Spleen (tissue), 11 donors: ENCODE data around the gene KIZ. TPM values are rescaled to one million over a fixed set of nuclear protein-coding genes. Genes with fewer than 3 reads are reported as not detected.

ENCODE experiments used
- DNase-seq: peaks from one replicate; pipeline ENCODE4 v3.0.0-alpha.2; 2020
- H3K27ac ChIP-seq, 8 donors: fragments of 200-600 bp; sonication (generic) in 7 of 8; 1 replicate in 4 of 8; 2 replicates in 4 of 8; pipeline versions ENCODE4 v1.5.0 to v1.8.0; 2016 to 2021; ENCODE audit warnings: inconsistent platforms in 4 of 8, mild to moderate bottlenecking in 4 of 8, moderate library complexity in 1 of 8
- H3K27me3 ChIP-seq, 7 donors: fragments of 200-600 bp; sonication (generic) in 6 of 7; replicated peaks in 1 of 7; 1 replicate in 4 of 7; 2 replicates in 3 of 7; pipeline versions ENCODE4 v1.5.0 to v1.8.0; 2016 to 2021; ENCODE audit warnings: inconsistent platforms in 3 of 7, mild to moderate bottlenecking in 1 of 7
- H3K36me3 ChIP-seq, 6 donors: fragments of 200-600 bp; sonication (generic) in 5 of 6; 1 replicate in 4 of 6; 2 replicates in 2 of 6; pipeline versions ENCODE4 v1.5.0 to v1.8.0; 2016 to 2021; ENCODE audit warnings: inconsistent platforms in 2 of 6
- H3K4me1 ChIP-seq, 6 donors: fragments of 200-600 bp; sonication (generic) in 5 of 6; 1 replicate in 3 of 6; 2 replicates in 3 of 6; pipeline versions ENCODE4 v1.5.0 to v1.8.0; 2016 to 2021; ENCODE audit warnings: inconsistent platforms in 3 of 6
- H3K4me3 ChIP-seq, 8 donors: fragments of 200-600 bp; sonication (generic) in 7 of 8; 1 replicate in 4 of 8; 2 replicates in 4 of 8; pipeline versions ENCODE4 v1.5.0 to v1.8.0; 2016 to 2021; ENCODE audit warnings: inconsistent platforms in 4 of 8, mild to moderate bottlenecking in 4 of 8, moderate library complexity in 2 of 8
- H3K9me3 ChIP-seq, 8 donors: fragments of 200-600 bp; sonication (generic) in 7 of 8; 1 replicate in 4 of 8; 2 replicates in 4 of 8; pipeline versions ENCODE4 v1.5.0 to v1.8.0; 2016 to 2021; ENCODE audit warnings: inconsistent platforms in 4 of 8
- POLR2A ChIP-seq, 3 donors: fragments of 450-650 bp; IDR thresholded peaks; one replicate each; pipeline ENCODE4 v1.5.1; 2017; ENCODE audit warnings: antibody characterized with exemption in 3 of 3, mild to moderate bottlenecking in 1 of 3
- POLR2AphosphoS5 ChIP-seq, 3 donors: sonication (generic); formaldehyde crosslinking; IDR thresholded peaks; one replicate each; pipeline ENCODE4 v1.5.1; 2017; ENCODE audit warnings: antibody characterized with exemption in 3 of 3
- WGBS, 5 donors: extraction: QIAGEN DNeasy Blood & Tissue Kit in 3 of 5; methylation state at CpG; one replicate each; pipeline versions ENCODE4 v1.1.5 to v1.1.7; 2013 to 2018; 5-methylcytosine and 5-hydroxymethylcytosine counted together
- intact Hi-C: fragments of 100-400 bp; cut with DNase I; formaldehyde crosslinking; loops from one replicate; pipeline ENCODE4 v1.15.0; 2023; ENCODE audit warnings: low total_unique reads
- polyA plus RNA-seq, 3 donors: library from polyadenylated mRNA; stranded (reverse); fragments of 200-250 nt; gene quantifications; one replicate each; pipeline ENCODE4 v1.2.1, GENCODE V29; 2013
- total RNA-seq, 7 donors: library from RNA; depleted of rRNA in 3 of 7; stranded (reverse); fragments of >200 nt in 3 of 7; fragmentation: NEBNext Ultra II Directional in 4 of 7; extraction: Animal tissue kit (Norgen Biotek cat#: 25700) in 4 of 7; gene quantifications; one replicate each; pipeline versions ENCODE4 v1.1.0 to v1.2.1, GENCODE V29; 2016 to 2021
- TF ChIP-seq, protein P1 (sequence below), 11 experiments: fragments of 200-600 bp in 7 of 11; fragments of 450-650 bp in 4 of 11; sonication (generic) in 4 of 11; IDR thresholded peaks in 8 of 11; conservative IDR thresholded peaks in 3 of 11; 1 replicate in 7 of 11; 2 replicates in 4 of 11; pipeline versions ENCODE4 v1.4.0 to v1.8.0; 2016 to 2021; ENCODE audit warnings: antibody characterized with exemption in 11 of 11, inconsistent platforms in 4 of 11, mild to moderate bottlenecking in 1 of 11
- donor health status: healthy with polysubstance abuse.
- donor health status: DM: no; HTN: no; CAD: no; lungs with moderate emphysema.
- donor health status: DM: no; HTN: no; CAD: no.
- donor health status: Bipolar disorder and iron deficiency.
- donor health status: healthy.
- donor health status: DM: no; HTN: no; CAD: no.
- donor health status: DM: yes; HTN: yes; CAD: no.

The KIZ gene
- total and polyA plus RNA-seq, 10 donors = 9.5 to 57.9 (median 20.2) TPM

- intact Hi-C loops = no loop called here
- Histone ChIP-seq H3K4me1 (peaks cover 0 to 8% (median 4%) of the 10 kb centered on the region in 6 donors), H3K36me3 (no peaks in the 10 kb centered on the region), H3K9me3 (no peaks in the 10 kb centered on the region), H3K27ac (no peak overlapping the region), H3K4me3 (no peak overlapping the region), H3K27me3 (peaks cover 0 to 61% (median 33%) of the 10 kb centered on the region in 7 donors)
- no peak for TF ChIP-seq POLR2AphosphoS5 (IDR thresholded peaks at IDR 0.05)
- TF ChIP-seq, protein P1, sequence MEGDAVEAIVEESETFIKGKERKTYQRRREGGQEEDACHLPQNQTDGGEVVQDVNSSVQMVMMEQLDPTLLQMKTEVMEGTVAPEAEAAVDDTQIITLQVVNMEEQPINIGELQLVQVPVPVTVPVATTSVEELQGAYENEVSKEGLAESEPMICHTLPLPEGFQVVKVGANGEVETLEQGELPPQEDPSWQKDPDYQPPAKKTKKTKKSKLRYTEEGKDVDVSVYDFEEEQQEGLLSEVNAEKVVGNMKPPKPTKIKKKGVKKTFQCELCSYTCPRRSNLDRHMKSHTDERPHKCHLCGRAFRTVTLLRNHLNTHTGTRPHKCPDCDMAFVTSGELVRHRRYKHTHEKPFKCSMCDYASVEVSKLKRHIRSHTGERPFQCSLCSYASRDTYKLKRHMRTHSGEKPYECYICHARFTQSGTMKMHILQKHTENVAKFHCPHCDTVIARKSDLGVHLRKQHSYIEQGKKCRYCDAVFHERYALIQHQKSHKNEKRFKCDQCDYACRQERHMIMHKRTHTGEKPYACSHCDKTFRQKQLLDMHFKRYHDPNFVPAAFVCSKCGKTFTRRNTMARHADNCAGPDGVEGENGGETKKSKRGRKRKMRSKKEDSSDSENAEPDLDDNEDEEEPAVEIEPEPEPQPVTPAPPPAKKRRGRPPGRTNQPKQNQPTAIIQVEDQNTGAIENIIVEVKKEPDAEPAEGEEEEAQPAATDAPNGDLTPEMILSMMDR (IDR thresholded peaks at IDR 0.05 in 8 of 11, conservative IDR thresholded peaks at IDR 0.05 in 3 of 11) = no peak
- TF ChIP-seq POLR2A (IDR thresholded peaks at IDR 0.05) = no peak
- DNase-seq = no peak
- WGBS, 5 donors = 82 to 94% (median 87%) methylated on average over 1 of the region's 1 CpG
Observed at GRCh38 chr20:21110811-21111210, 15.1 kb upstream of the KIZ start.

GRCh38 chr20:21111416-21111815 is 14.5 kb upstream of the KIZ start:
- DNase-seq = no peak
- H3K36me3 ChIP-seq = no peaks in the 10 kb centered on the region
- no peaks in the 10 kb centered on the region for H3K9me3 ChIP-seq
- TF ChIP-seq POLR2A (IDR thresholded peaks at IDR 0.05) (no peak), POLR2AphosphoS5 (IDR thresholded peaks at IDR 0.05) (no peak)
- TF ChIP-seq, protein P1 (IDR thresholded peaks at IDR 0.05 in 8 of 11, conservative IDR thresholded peaks at IDR 0.05 in 3 of 11) = no peak
- no peak overlapping the region for H3K27ac ChIP-seq
- no peak overlapping the region for H3K4me3 ChIP-seq
- peaks cover 0 to 61% (median 27%) of the 10 kb centered on the region in 7 donors for H3K27me3 ChIP-seq
- H3K4me1 ChIP-seq = peaks cover 0 to 2% (median under 1%) of the 10 kb centered on the region in 6 donors
- WGBS, 5 donors = 74 to 94% (median 85%) methylated on average over 2 of the region's 2 CpGs
- intact Hi-C loops = no loop called here

DNA sequence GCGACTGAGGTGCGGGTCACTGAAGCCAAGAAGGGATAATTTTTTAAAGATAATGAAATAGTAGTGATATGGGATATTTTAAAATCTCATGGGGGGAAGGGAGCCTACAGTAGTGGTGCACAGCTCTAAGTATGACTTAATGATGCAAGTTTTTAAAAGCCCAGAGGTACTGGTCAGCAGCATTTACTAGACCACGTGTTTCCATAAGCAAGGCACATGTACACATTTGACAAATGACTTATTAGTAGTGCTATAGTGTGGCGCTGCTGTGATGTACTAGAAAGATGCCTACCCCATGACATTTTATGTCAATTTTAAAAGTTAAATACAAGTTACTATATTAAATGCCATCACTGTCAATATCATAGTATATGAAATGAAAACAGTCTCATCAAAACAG is 12.2 kb upstream of the KIZ start:
- intact Hi-C loops = no loop called here
- Histone ChIP-seq H3K4me1 (no peaks in the 10 kb centered on the region), H3K9me3 (no peaks in the 10 kb centered on the region), H3K36me3 (no peaks in the 10 kb centered on the region), H3K27ac (no peak overlapping the region), H3K27me3 (peaks cover 0 to 57% (median 7%) of the 10 kb centered on the region in 7 donors), H3K4me3 (no peak overlapping the region)
- TF ChIP-seq, protein P1 (IDR thresholded peaks at IDR 0.05 in 8 of 11, conservative IDR thresholded peaks at IDR 0.05 in 3 of 11) = no peak
- TF ChIP-seq POLR2AphosphoS5 (IDR thresholded peaks at IDR 0.05) (no peak), POLR2A (IDR thresholded peaks at IDR 0.05) (no peak)
- 83 to 91% (median 90%) methylated on average over 4 of the region's 4 CpGs for WGBS, 5 donors
- DNase-seq = no peak

GRCh38 chr20:21114584-21114983 is 11.3 kb upstream of the KIZ start:
- Histone ChIP-seq H3K4me1 (no peaks in the 10 kb centered on the region), H3K27me3 (peaks cover 0 to 55% (median 0%) of the 10 kb centered on the region in 7 donors), H3K27ac (no peak overlapping the region), H3K9me3 (no peaks in the 10 kb centered on the region), H3K36me3 (no peaks in the 10 kb centered on the region), H3K4me3 (no peak overlapping the region)
- TF ChIP-seq POLR2AphosphoS5 (IDR thresholded peaks at IDR 0.05) (no peak), POLR2A (IDR thresholded peaks at IDR 0.05) (no peak)
- TF ChIP-seq, protein P1 (IDR thresholded peaks at IDR 0.05 in 8 of 11, conservative IDR thresholded peaks at IDR 0.05 in 3 of 11) = no peak
- intact Hi-C loops = no loop called here
- no peak for DNase-seq
- WGBS, 5 donors = 88 to 93% (median 92%) methylated on average over 15 of the region's 15 CpGs
